NB4 (cell line): ENCODE results near the gene PTF1A.

Source experiments
- MYC ChIP-seq: IDR thresholded peaks from 2 replicates; pipeline ENCODE4 v1.6.1; 2011; ENCODE audit warnings: low read depth, low read length
- POLR2A ChIP-seq: IDR thresholded peaks from 2 replicates; pipeline ENCODE4 v1.6.1; 2011; ENCODE audit warnings: mild to moderate bottlenecking; ENCODE audit not compliant: insufficient read length; ENCODE audit errors: extremely low read depth
- TF ChIP-seq, protein P1 (sequence below): IDR thresholded peaks from one replicate; pipeline ENCODE4 v1.5.1; 2012; ENCODE audit warnings: low read depth, low read length
- TF ChIP-seq, protein P2 (sequence below): IDR thresholded peaks from 2 replicates; pipeline ENCODE4 v1.6.1; 2011; ENCODE audit warnings: low read depth, low read length

DNA sequence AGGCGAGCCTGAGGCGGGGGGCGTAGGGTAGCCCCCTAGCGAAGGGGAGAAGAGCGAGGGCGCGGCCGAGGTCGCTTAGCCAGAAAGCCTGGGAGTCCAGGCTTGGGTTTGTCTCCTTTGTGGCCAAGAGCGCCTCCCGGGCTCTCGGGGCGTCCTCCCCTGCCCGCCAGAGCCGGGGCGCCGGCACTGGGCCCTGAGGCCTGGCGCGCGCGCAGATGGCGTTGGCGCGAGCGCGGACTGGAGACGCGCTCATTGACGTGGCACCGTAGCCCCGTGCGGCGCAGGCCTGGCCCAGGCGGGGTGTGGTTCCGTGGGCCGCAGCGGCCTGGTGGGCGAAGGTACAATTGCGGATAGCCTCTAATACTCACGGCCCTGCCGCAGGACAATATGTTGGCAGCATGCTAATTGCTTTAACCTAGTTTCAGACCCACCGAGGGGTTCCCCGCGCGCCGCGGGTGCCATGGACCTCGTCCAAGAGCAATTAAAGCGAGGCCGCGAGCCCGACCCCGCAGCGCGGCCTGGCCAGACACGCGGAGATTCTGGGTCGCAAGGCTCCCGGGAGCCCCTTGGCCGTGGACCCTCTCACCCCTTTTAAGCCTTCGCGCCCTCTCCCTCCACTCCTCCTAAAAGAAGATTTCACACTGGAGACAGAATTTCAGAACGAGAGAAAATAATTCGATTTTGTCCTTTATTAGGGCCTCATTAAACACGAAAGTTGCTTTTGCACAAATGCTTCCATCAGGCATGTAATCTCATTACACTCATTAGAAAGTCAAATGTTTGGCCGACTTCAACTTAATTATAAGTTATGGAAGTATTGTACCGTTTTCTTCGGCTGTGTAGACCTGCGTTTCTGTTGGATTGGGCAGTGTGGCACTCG is 3.1 kb downstream of the PTF1A start:
- TF ChIP-seq, protein P1, sequence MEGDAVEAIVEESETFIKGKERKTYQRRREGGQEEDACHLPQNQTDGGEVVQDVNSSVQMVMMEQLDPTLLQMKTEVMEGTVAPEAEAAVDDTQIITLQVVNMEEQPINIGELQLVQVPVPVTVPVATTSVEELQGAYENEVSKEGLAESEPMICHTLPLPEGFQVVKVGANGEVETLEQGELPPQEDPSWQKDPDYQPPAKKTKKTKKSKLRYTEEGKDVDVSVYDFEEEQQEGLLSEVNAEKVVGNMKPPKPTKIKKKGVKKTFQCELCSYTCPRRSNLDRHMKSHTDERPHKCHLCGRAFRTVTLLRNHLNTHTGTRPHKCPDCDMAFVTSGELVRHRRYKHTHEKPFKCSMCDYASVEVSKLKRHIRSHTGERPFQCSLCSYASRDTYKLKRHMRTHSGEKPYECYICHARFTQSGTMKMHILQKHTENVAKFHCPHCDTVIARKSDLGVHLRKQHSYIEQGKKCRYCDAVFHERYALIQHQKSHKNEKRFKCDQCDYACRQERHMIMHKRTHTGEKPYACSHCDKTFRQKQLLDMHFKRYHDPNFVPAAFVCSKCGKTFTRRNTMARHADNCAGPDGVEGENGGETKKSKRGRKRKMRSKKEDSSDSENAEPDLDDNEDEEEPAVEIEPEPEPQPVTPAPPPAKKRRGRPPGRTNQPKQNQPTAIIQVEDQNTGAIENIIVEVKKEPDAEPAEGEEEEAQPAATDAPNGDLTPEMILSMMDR: no peak
- TF ChIP-seq MYC (no peak), POLR2A (no peak)
- TF ChIP-seq, protein P2, sequence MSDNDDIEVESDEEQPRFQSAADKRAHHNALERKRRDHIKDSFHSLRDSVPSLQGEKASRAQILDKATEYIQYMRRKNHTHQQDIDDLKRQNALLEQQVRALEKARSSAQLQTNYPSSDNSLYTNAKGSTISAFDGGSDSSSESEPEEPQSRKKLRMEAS: no peak
